Uterus (tissue), 2 donors: ENCODE results near the gene NETO2.

Experiments
- CTCF ChIP-seq, 4 experiments: fragments of 200-600 bp in 2 of 4; fragments of 450-650 bp in 2 of 4; sonication (generic) in 2 of 4; IDR thresholded peaks; one replicate each; pipeline ENCODE4 v1.5.1; 2016 to 2019; ENCODE audit warnings: antibody characterized with exemption in 4 of 4, mild to moderate bottlenecking in 2 of 4, moderate library complexity in 1 of 4
- POLR2A ChIP-seq, 2 donors: fragments of 450-650 bp; IDR thresholded peaks; one replicate each; pipeline ENCODE4 v1.6.1; 2016; ENCODE audit warnings: antibody characterized with exemption in 2 of 2, mild to moderate bottlenecking in 1 of 2, moderate library complexity in 1 of 2

- no peak for TF ChIP-seq POLR2A (IDR thresholded peaks at IDR 0.05)
- TF ChIP-seq CTCF (IDR thresholded peaks at IDR 0.05): no peak
Measured at GRCh38 chr16:47054306-47054705, 89.4 kb downstream of the NETO2 start.
